Neural cell (in vitro differentiated cells): Measurements from ENCODE around the gene SP9. TPM values are rescaled to one million over a fixed set of nuclear protein-coding genes. Genes with fewer than 3 reads are reported as not detected.

ENCODE experiments used
- H2AFZ ChIP-seq: fragments of 200-600, 300-800 bp; sonication (generic), shearing (Covaris generic); 2 replicates; pipeline ENCODE4 v1.6.0; 2014; ENCODE audit warnings: low read depth, mild to moderate bottlenecking, antibody characterized with exemption, low read length, moderate library complexity
- H3F3A ChIP-seq: fragments of 200-600 bp; shearing (Covaris generic); 2 replicates; pipeline ENCODE4 v1.6.1; 2016; ENCODE audit warnings: mild to moderate bottlenecking, moderate library complexity, mixed read lengths, antibody characterized with exemption, low read length; ENCODE audit not compliant: insufficient read depth, poor library complexity, severe bottlenecking
- H3K27ac ChIP-seq: fragments of 200-600, 300-800 bp; sonication (generic), shearing (Covaris generic); 2 replicates; pipeline ENCODE4 v1.5.1; 2014; ENCODE audit warnings: mild to moderate bottlenecking, low read length, moderate library complexity
- H3K27me3 ChIP-seq: fragments of 300-800, 200-600 bp; sonication (generic), shearing (Covaris generic); 2 replicates; pipeline ENCODE4 v1.6.0; 2014; ENCODE audit warnings: mild to moderate bottlenecking, low read depth, low read length, moderate library complexity; ENCODE audit not compliant: insufficient read depth
- H3K36me3 ChIP-seq: fragments of 300-800, 200-600 bp; sonication (generic), shearing (Covaris generic); 2 replicates; pipeline ENCODE4 v1.5.1; 2014; ENCODE audit warnings: mild to moderate bottlenecking, antibody characterized with exemption, low read length, moderate library complexity; ENCODE audit not compliant: insufficient read depth
- H3K4me2 ChIP-seq: fragments of 300-800, 200-600 bp; sonication (generic), shearing (Covaris generic); 2 replicates; pipeline ENCODE4 v1.6.0; 2014; ENCODE audit warnings: mild to moderate bottlenecking, low read length
- H3K4me3 ChIP-seq: fragments of 300-800, 200-600 bp; sonication (generic), shearing (Covaris generic); 2 replicates; pipeline ENCODE4 v1.5.1; 2014; ENCODE audit warnings: mild to moderate bottlenecking, low read length, moderate library complexity
- H3K79me2 ChIP-seq: fragments of 200-600 bp; shearing (Covaris generic); replicated peaks from 2 replicates; pipeline ENCODE4 v1.6.0; 2014; ENCODE audit warnings: mild to moderate bottlenecking, low read length, moderate library complexity; ENCODE audit not compliant: insufficient read depth
- H3K9ac ChIP-seq: fragments of 300-800, 200-600 bp; sonication (generic), shearing (Covaris generic); 2 replicates; pipeline ENCODE4 v1.6.1; 2016; ENCODE audit warnings: mild to moderate bottlenecking, low read length, mixed read lengths
- H3K9me2 ChIP-seq: fragments of 200-600 bp; shearing (Covaris generic); 2 replicates; pipeline ENCODE4 v1.6.1; 2016; ENCODE audit warnings: mild to moderate bottlenecking, low read length, mixed read lengths; ENCODE audit not compliant: insufficient read depth
- H3K9me3 ChIP-seq: fragments of 200-600, 300-800 bp; sonication (generic), shearing (Covaris generic); 2 replicates; pipeline ENCODE4 v1.6.1; 2016; ENCODE audit warnings: mild to moderate bottlenecking, mixed run types, low read length, moderate library complexity, mixed read lengths
- H4K20me1 ChIP-seq: fragments of 200-600 bp; shearing (Covaris generic); 2 replicates; pipeline ENCODE4 v1.6.1; 2016; ENCODE audit warnings: mild to moderate bottlenecking, mixed run types; ENCODE audit not compliant: insufficient read depth
- EP300 ChIP-seq: fragments of 450-650 bp; conservative IDR thresholded peaks from 2 replicates; pipeline ENCODE4 v1.6.1; 2014; ENCODE audit warnings: antibody characterized with exemption, mild to moderate bottlenecking, moderate library complexity; ENCODE audit not compliant: poor library complexity, severe bottlenecking
- EZH2 ChIP-seq: fragments of 200-600, 300-800 bp; shearing (Covaris generic), sonication (generic); IDR thresholded peaks from 2 replicates; pipeline ENCODE4 v1.6.1; 2014; ENCODE audit warnings: antibody characterized with exemption, low read length, borderline replicate concordance, mild to moderate bottlenecking; ENCODE audit not compliant: insufficient read depth, poor library complexity, severe bottlenecking
- MXI1 ChIP-seq: fragments of 450-650 bp; conservative IDR thresholded peaks from 2 replicates; pipeline ENCODE4 v1.6.1; 2014; ENCODE audit warnings: antibody characterized with exemption, mild to moderate bottlenecking; ENCODE audit not compliant: poor library complexity, severe bottlenecking
- POLR2AphosphoS5 ChIP-seq: IDR thresholded peaks from 2 replicates; pipeline ENCODE4 v1.6.1; 2012
- RAD21 ChIP-seq: fragments of 450-650 bp; conservative IDR thresholded peaks from 2 replicates; pipeline ENCODE4 v1.6.1; 2014; ENCODE audit warnings: antibody characterized with exemption, mild to moderate bottlenecking, moderate library complexity
- SMC3 ChIP-seq: fragments of 450-650 bp; conservative IDR thresholded peaks from 2 replicates; pipeline ENCODE4 v1.6.1; 2014; ENCODE audit warnings: antibody characterized with exemption, mild to moderate bottlenecking, moderate library complexity; ENCODE audit not compliant: poor library complexity
- TAF1 ChIP-seq: IDR thresholded peaks from 2 replicates; pipeline ENCODE4 v1.6.1; 2012; ENCODE audit warnings: low read depth
- polyA plus RNA-seq: library from polyadenylated mRNA; depleted of rRNA; stranded (reverse); fragments of >200 nt; gene quantifications from 2 replicates; pipeline ENCODE4 v1.2.3, GENCODE V29; 2014
- TF ChIP-seq, protein P1 (sequence below): fragments of 450-650 bp; IDR thresholded peaks from 2 replicates; pipeline ENCODE4 v1.5.1; 2014; ENCODE audit warnings: antibody characterized with exemption, mild to moderate bottlenecking, moderate library complexity; ENCODE audit not compliant: poor library complexity, severe bottlenecking
- TF ChIP-seq, protein P2 (sequence below): IDR thresholded peaks from 2 replicates; pipeline ENCODE4 v1.6.1; 2012; ENCODE audit warnings: borderline replicate concordance

SP9 gene
- polyA plus RNA-seq, 1 donor from 2014 or later: 1.6 TPM

- Histone ChIP-seq H3K9me3 (no peaks in the 10 kb centered on the region), H2AFZ (no peak overlapping the region), H3K27me3 (peaks cover 85% of the 10 kb centered on the region), H3K79me2 (peaks cover 30% of the 10 kb centered on the region), H3F3A (peaks cover 3% of the 10 kb centered on the region), H3K4me2 (no peak overlapping the region), H3K36me3 (no peaks in the 10 kb centered on the region), H3K9ac (no peak overlapping the region), H3K27ac (no peak overlapping the region), H4K20me1 (no peaks in the 10 kb centered on the region), H3K9me2 (no peaks in the 10 kb centered on the region), H3K4me3 (peak overlapping the region; percentile 30)
- TF ChIP-seq EP300: no peak
- no peak for TF ChIP-seq TAF1
- TF ChIP-seq RAD21: no peak
- TF ChIP-seq MXI1: no peak
- TF ChIP-seq SMC3: no peak
- no peak for TF ChIP-seq POLR2AphosphoS5
- TF ChIP-seq EZH2: no peak
- TF ChIP-seq, protein P1, sequence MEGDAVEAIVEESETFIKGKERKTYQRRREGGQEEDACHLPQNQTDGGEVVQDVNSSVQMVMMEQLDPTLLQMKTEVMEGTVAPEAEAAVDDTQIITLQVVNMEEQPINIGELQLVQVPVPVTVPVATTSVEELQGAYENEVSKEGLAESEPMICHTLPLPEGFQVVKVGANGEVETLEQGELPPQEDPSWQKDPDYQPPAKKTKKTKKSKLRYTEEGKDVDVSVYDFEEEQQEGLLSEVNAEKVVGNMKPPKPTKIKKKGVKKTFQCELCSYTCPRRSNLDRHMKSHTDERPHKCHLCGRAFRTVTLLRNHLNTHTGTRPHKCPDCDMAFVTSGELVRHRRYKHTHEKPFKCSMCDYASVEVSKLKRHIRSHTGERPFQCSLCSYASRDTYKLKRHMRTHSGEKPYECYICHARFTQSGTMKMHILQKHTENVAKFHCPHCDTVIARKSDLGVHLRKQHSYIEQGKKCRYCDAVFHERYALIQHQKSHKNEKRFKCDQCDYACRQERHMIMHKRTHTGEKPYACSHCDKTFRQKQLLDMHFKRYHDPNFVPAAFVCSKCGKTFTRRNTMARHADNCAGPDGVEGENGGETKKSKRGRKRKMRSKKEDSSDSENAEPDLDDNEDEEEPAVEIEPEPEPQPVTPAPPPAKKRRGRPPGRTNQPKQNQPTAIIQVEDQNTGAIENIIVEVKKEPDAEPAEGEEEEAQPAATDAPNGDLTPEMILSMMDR: no peak
- TF ChIP-seq, protein P2, sequence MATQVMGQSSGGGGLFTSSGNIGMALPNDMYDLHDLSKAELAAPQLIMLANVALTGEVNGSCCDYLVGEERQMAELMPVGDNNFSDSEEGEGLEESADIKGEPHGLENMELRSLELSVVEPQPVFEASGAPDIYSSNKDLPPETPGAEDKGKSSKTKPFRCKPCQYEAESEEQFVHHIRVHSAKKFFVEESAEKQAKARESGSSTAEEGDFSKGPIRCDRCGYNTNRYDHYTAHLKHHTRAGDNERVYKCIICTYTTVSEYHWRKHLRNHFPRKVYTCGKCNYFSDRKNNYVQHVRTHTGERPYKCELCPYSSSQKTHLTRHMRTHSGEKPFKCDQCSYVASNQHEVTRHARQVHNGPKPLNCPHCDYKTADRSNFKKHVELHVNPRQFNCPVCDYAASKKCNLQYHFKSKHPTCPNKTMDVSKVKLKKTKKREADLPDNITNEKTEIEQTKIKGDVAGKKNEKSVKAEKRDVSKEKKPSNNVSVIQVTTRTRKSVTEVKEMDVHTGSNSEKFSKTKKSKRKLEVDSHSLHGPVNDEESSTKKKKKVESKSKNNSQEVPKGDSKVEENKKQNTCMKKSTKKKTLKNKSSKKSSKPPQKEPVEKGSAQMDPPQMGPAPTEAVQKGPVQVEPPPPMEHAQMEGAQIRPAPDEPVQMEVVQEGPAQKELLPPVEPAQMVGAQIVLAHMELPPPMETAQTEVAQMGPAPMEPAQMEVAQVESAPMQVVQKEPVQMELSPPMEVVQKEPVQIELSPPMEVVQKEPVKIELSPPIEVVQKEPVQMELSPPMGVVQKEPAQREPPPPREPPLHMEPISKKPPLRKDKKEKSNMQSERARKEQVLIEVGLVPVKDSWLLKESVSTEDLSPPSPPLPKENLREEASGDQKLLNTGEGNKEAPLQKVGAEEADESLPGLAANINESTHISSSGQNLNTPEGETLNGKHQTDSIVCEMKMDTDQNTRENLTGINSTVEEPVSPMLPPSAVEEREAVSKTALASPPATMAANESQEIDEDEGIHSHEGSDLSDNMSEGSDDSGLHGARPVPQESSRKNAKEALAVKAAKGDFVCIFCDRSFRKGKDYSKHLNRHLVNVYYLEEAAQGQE: no peak
Observed at GRCh38 chr2:174341995-174342685, 7.4 kb downstream of the SP9 start.

- Histone ChIP-seq H3K27me3 (peaks cover 79% of the 10 kb centered on the region), H3K9me3 (no peaks in the 10 kb centered on the region), H3K36me3 (no peaks in the 10 kb centered on the region), H3K9me2 (no peaks in the 10 kb centered on the region), H3K4me3 (no peak overlapping the region), H3F3A (peaks cover 3% of the 10 kb centered on the region), H3K79me2 (peaks cover 25% of the 10 kb centered on the region), H3K9ac (no peak overlapping the region), H4K20me1 (no peaks in the 10 kb centered on the region), H3K4me2 (no peak overlapping the region), H3K27ac (no peak overlapping the region), H2AFZ (no peak overlapping the region)
- TF ChIP-seq POLR2AphosphoS5 (peak; percentile 71), EP300 (no peak), EZH2 (peak; percentile 99), TAF1 (no peak), SMC3 (no peak), RAD21 (no peak)
- TF ChIP-seq, protein P1: peak; percentile 16
Observed at GRCh38 chr2:174342686-174343342, 8.1 kb downstream of the SP9 start.
